ENCODE measurements around the gene HDAC10. TPM values are rescaled to one million over a fixed set of nuclear protein-coding genes. Genes with fewer than 3 reads are reported as not detected.

The HDAC10 gene
- total RNA-seq, 4 donors from 2014 or later: 31.4 to 42.7 (median 32.5) TPM

GRCh38 chr22:50216684-50217520 lies 34.2 kb downstream of the HDAC10 start:
- no peak for DNase-seq
- peaks cover 5 to 6% of the 10 kb centered on the region in 2 donors for H3K4me1 ChIP-seq
- intact Hi-C loops (cut with DNase I): loop anchor here (10.0 kb wide), 1 partner anchor 292 kb away; no protein-coding TSS in a partner anchor
- no peak overlapping the region for H3K4me3 ChIP-seq (replicated peaks in 1 of 3)
- TF ChIP-seq POLR2A (IDR thresholded peaks at IDR 0.05) (no peak), CTCF (IDR thresholded peaks at IDR 0.05) (no peak)
- H3K9me3 ChIP-seq: no peaks in the 10 kb centered on the region
- peaks cover 58 to 60% of the 10 kb centered on the region in 2 donors for H3K36me3 ChIP-seq
- H3K27me3 ChIP-seq: no peaks in the 10 kb centered on the region
- WGBS, 2 donors: 93 to 96% methylated on average over 5 to 29 of the region's 57 CpGs
- H3K27ac ChIP-seq: no peak overlapping the region

GRCh38 chr22:50216055-50216683 lies 34.9 kb downstream of the HDAC10 start:
- Histone ChIP-seq H3K27me3 (no peaks in the 10 kb centered on the region), H3K4me3 (replicated peaks in 1 of 3) (no peak overlapping the region), H3K27ac (no peak overlapping the region), H3K9me3 (no peaks in the 10 kb centered on the region), H3K36me3 (peaks cover 54 to 56% of the 10 kb centered on the region in 2 donors), H3K4me1 (peaks cover 5 to 6% of the 10 kb centered on the region in 2 donors)
- WGBS, 2 donors: 76 to 84% methylated on average over 7 to 12 of the region's 15 CpGs
- DNase-seq: no peak
- intact Hi-C loops (cut with DNase I): loop anchor here (10.0 kb wide), 1 partner anchor 291 kb away; no protein-coding TSS in a partner anchor
- TF ChIP-seq CTCF (IDR thresholded peaks at IDR 0.05) (no peak), POLR2A (IDR thresholded peaks at IDR 0.05) (no peak)

GRCh38 chr22:50215297-50216054 lies 35.6 kb downstream of the HDAC10 start:
- Histone ChIP-seq H3K27me3 (no peaks in the 10 kb centered on the region), H3K4me1 (peaks cover 5 to 6% of the 10 kb centered on the region in 2 donors), H3K27ac (no peak overlapping the region), H3K36me3 (peaks cover 49 to 54% of the 10 kb centered on the region in 2 donors), H3K9me3 (no peaks in the 10 kb centered on the region), H3K4me3 (replicated peaks in 1 of 3) (no peak overlapping the region)
- 74 to 81% methylated on average over 11 to 16 of the region's 17 CpGs for WGBS, 2 donors
- TF ChIP-seq POLR2A (IDR thresholded peaks at IDR 0.05) (no peak), CTCF (IDR thresholded peaks at IDR 0.05) (no peak)
- no peak for DNase-seq
- intact Hi-C loops (cut with DNase I): loop anchor here (10.0 kb wide), 1 partner anchor 291 kb away; no protein-coding TSS in a partner anchor

GRCh38 chr22:50213263-50213662 lies 37.8 kb downstream of the HDAC10 start:
- 97 to 99% methylated on average over 9 of the region's 9 CpGs for WGBS, 2 donors
- no peaks in the 10 kb centered on the region for H3K4me1 ChIP-seq
- no peak for TF ChIP-seq POLR2A (IDR thresholded peaks at IDR 0.05)
- no peak for TF ChIP-seq CTCF (IDR thresholded peaks at IDR 0.05)
- H3K4me3 ChIP-seq (replicated peaks in 1 of 3): no peak overlapping the region
- no peaks in the 10 kb centered on the region for H3K9me3 ChIP-seq
- intact Hi-C loops (cut with DNase I): loop anchor here (10.0 kb wide), 1 partner anchor 288 kb away; no protein-coding TSS in a partner anchor
- no peak overlapping the region for H3K27ac ChIP-seq
- H3K27me3 ChIP-seq: no peaks in the 10 kb centered on the region
- DNase-seq: no peak
- peaks cover 46 to 48% of the 10 kb centered on the region in 2 donors for H3K36me3 ChIP-seq

Measured in thyroid gland (tissue), 4 donors.